NCI-H345 treated with DMSO at 0.1 percent for 48 hours (cell line): ENCODE results near the gene SLC22A15.
"Not testable (repeated sequence)": the region's sequence is repeated elsewhere in the genome, so short reads cannot be mapped to it uniquely, and the experiment has no call there.

Source experiments
- DNase-seq: peaks from one replicate; lab custom pipeline; 2025; ENCODE audit not compliant: unreplicated experiment; lab: John Stamatoyannopoulos, UW

SLC22A15 gene

GRCh38 chr1:115980998-115981993, 5.0 kb downstream of the SLC22A15 start:
- peak; percentile 13 for DNase-seq

GRCh38 chr1:115982400-115982799, 6.1 kb downstream of the SLC22A15 start:
- no peak for DNase-seq

- DNase-seq: no peak
These were observed 7.3 kb downstream of the SLC22A15 start for GRCh38 chr1:115983584-115983983.

GRCh38 chr1:115987623-115988022, 11.3 kb downstream of the SLC22A15 start:
- DNase-seq: no peak

GRCh38 chr1:115988953-115989352, 12.6 kb downstream of the SLC22A15 start:
- DNase-seq: no peak

GRCh38 chr1:115989699-115990098, 13.4 kb downstream of the SLC22A15 start:
- no peak for DNase-seq

- DNase-seq: no peak
These were observed 15.6 kb downstream of the SLC22A15 start for GRCh38 chr1:115991909-115992308.

- DNase-seq: not testable (repeated sequence)
These were observed 21.6 kb downstream of the SLC22A15 start for GRCh38 chr1:115997921-115998320.

GRCh38 chr1:116001739-116002487, 25.6 kb downstream of the SLC22A15 start:
- no peak for DNase-seq

GRCh38 chr1:116002781-116003420, 26.6 kb downstream of the SLC22A15 start:
- DNase-seq: no peak

GRCh38 chr1:116003823-116004222, 27.5 kb downstream of the SLC22A15 start:
- no peak for DNase-seq

GRCh38 chr1:116006486-116006964, 30.2 kb downstream of the SLC22A15 start:
- DNase-seq: no peak

- no peak for DNase-seq
These were observed 32.5 kb downstream of the SLC22A15 start for GRCh38 chr1:116008656-116009390.

- no peak for DNase-seq
These were observed 36.4 kb downstream of the SLC22A15 start for GRCh38 chr1:116012716-116013115.

GRCh38 chr1:116015679-116016078, 39.4 kb downstream of the SLC22A15 start:
- no peak for DNase-seq

- no peak for DNase-seq
These were observed 41.7 kb downstream of the SLC22A15 start for GRCh38 chr1:116018007-116018406.

GRCh38 chr1:116019653-116020253, 43.4 kb downstream of the SLC22A15 start:
- DNase-seq: no peak

- peak; percentile 20 for DNase-seq
These were observed 44.5 kb downstream of the SLC22A15 start for GRCh38 chr1:116020668-116021272.

GRCh38 chr1:116024626-116025025, 48.3 kb downstream of the SLC22A15 start:
- DNase-seq: no peak

- DNase-seq: no peak
These were observed 50.3 kb downstream of the SLC22A15 start for GRCh38 chr1:116026631-116027030.
